GM20000 (cell line): Measurements from ENCODE around the gene FLOT1.

Experiments used
- DNase-seq: peaks from one replicate; pipeline ENCODE4 v3.0.0; 2012; ENCODE audit warnings: low spot score
- TF ChIP-seq, protein P1 (sequence below): IDR thresholded peaks from 2 replicates; pipeline ENCODE4 v1.5.1; 2012; ENCODE audit warnings: mild to moderate bottlenecking, control low read depth; ENCODE audit errors: extremely low read depth, missing control alignments

The FLOT1 gene, protein sequence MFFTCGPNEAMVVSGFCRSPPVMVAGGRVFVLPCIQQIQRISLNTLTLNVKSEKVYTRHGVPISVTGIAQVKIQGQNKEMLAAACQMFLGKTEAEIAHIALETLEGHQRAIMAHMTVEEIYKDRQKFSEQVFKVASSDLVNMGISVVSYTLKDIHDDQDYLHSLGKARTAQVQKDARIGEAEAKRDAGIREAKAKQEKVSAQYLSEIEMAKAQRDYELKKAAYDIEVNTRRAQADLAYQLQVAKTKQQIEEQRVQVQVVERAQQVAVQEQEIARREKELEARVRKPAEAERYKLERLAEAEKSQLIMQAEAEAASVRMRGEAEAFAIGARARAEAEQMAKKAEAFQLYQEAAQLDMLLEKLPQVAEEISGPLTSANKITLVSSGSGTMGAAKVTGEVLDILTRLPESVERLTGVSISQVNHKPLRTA

DNA sequence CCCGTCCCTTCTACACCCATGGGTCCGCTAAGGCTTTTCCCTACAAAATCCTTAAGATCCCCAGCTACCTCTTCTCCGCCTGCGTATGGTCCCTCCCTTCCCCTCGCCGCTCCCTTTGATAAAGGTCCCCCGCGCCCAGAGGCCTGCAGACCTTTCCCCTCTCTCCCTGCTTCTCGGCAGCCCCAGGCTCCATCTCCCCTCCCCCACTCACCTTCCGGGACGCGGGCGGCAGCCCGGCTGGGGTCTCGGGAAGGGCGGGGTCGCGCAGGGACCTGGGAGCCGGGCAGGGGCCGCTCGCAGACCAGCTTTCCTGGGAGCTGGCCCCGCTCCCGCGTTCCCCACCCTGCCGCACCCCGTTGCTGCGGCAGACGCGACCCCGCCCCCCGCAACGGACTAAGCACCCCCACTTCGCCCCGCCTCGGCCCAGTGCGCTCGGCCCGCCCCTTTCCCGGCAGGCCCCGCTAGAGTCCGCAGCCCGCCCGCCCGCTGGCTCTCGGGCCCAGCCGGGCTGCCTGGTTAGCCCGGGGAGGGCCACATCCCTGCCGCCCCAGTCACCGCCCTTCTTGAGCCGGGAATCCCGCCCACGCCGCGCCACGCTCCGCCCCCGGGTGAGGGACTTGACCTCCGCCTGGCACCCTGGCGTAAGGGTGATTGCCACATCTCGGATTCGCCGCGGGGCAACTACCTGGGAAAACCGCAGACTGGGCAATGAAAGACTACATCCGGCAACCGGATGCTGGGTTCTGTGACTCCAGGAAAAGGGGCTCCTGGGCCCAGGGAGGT is at the start of gene FLOT1:
TSS of gene FLOT1 (minus strand) at position 372 of the 783 bp plus-strand sequence. CDS start 498 bp downstream, outside the sequence.
- TF ChIP-seq, protein P1, sequence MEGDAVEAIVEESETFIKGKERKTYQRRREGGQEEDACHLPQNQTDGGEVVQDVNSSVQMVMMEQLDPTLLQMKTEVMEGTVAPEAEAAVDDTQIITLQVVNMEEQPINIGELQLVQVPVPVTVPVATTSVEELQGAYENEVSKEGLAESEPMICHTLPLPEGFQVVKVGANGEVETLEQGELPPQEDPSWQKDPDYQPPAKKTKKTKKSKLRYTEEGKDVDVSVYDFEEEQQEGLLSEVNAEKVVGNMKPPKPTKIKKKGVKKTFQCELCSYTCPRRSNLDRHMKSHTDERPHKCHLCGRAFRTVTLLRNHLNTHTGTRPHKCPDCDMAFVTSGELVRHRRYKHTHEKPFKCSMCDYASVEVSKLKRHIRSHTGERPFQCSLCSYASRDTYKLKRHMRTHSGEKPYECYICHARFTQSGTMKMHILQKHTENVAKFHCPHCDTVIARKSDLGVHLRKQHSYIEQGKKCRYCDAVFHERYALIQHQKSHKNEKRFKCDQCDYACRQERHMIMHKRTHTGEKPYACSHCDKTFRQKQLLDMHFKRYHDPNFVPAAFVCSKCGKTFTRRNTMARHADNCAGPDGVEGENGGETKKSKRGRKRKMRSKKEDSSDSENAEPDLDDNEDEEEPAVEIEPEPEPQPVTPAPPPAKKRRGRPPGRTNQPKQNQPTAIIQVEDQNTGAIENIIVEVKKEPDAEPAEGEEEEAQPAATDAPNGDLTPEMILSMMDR = no peak
- peak; percentile 97 for DNase-seq

DNA sequence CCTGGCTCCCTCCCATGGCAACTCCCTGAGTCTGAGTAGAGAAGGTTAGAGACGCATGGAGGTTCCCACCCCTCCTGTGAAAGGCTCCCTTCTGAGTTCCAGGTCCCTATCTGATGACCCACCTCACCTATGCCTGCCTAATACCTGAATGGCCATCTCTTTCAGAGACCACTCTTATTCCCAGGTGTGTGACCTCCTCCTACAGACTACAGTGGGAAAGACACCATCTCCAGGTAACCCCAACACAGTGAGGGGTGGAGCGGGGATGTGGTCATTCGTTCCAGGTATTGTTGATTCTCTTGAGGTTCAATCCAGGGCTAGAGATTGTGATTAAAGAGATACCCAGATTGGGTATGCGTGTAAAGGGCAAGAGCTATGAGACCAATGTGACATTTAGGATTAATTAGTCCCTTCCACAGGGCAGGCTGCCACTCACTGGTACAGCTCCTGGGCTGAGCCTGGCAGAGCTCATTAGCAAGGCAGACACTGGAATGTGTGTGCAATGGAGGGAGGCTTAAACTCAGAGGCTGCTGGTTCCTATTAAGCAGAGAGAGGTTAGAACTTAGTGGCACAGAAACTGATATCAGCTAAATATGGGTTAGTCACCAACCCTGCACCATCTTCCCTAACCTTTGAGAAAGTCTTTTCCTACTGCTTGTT is 48.4 kb upstream of the FLOT1 start:
- TF ChIP-seq, protein P1 = no peak

GRCh38 chr6:30789606-30790005 is 47.1 kb upstream of the FLOT1 start:
- TF ChIP-seq, protein P1 = no peak
- DNase-seq = no peak

More for the DNA sequence above, 48.4 kb upstream of the FLOT1 start:
- no peak for DNase-seq

GRCh38 chr6:30787954-30788353 is 45.5 kb upstream of the FLOT1 start:
- TF ChIP-seq, protein P1 = no peak
- no peak for DNase-seq

DNA sequence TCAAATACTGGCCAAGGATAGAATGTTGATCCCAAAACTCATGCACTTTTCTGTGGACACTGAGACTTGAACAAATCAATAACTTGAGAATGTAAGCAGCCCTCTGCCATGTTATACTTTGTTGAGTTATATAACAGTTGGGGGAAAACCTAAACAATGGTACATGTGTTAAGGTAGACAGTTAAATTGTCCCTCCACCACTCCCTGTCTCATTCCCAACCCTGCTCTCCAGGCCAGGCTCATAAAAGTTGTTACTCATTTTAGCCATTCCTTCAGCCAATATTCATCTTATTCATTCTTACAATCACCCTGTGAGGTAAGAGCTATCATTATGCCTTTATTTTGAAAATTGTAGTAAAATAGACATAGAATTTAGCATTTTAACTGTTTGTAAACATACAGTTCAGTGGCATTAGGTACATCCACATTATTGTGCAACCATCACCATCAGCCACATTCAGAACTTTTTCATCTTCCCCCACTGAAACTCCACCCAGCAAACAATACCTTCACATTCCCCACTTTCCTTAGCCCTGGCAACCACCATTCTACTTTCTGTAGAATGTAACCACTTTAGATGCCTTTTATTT is 40.0 kb upstream of the FLOT1 start:
- no peak for DNase-seq
- TF ChIP-seq, protein P1 = no peak

GRCh38 chr6:30781743-30782424 is 39.4 kb upstream of the FLOT1 start:
- TF ChIP-seq, protein P1 = no peak
- no peak for DNase-seq
